Transverse colon (tissue), 4 donors: ENCODE data around the gene FAM107B. TPM values are rescaled to one million over a fixed set of nuclear protein-coding genes. Genes with fewer than 3 reads are reported as not detected.

Experiments used
- DNase-seq: peaks from one replicate; pipeline ENCODE4 v3.0.0-alpha.2; 2019
- H3K27ac ChIP-seq, 4 donors: fragments of 200-600 bp; sonication (generic); 2 replicates each; pipeline ENCODE4 v1.5.1; 2016 to 2018; ENCODE audit warnings: inconsistent platforms in 4 of 4
- H3K27me3 ChIP-seq: fragments of 200-600 bp; sonication (generic); 2 replicates; pipeline ENCODE4 v1.5.1; 2017; ENCODE audit warnings: inconsistent platforms
- H3K36me3 ChIP-seq, 4 donors: fragments of 200-600 bp; sonication (generic); 2 replicates each; pipeline ENCODE4 v1.5.1; 2017 to 2019; ENCODE audit warnings: inconsistent platforms in 4 of 4
- H3K4me1 ChIP-seq, 4 donors: fragments of 200-600 bp; sonication (generic); 2 replicates each; pipeline ENCODE4 v1.5.1; 2017 to 2020; ENCODE audit warnings: inconsistent platforms in 4 of 4
- H3K4me3 ChIP-seq, 4 donors: fragments of 200-600 bp; sonication (generic); 1 replicate in 1 of 4; 2 replicates in 3 of 4; pipeline versions ENCODE4 v1.5.1 to v1.6.1; 2017 to 2019; ENCODE audit warnings: inconsistent platforms in 4 of 4
- H3K9me3 ChIP-seq, 2 donors: fragments of 200-600 bp; sonication (generic); 2 replicates each; pipeline ENCODE4 v1.5.1; 2017 to 2019; ENCODE audit warnings: inconsistent platforms in 2 of 2
- CTCF ChIP-seq, 5 experiments: fragments of 200-600 bp in 3 of 5; fragments of 450-650 bp in 2 of 5; sonication (generic) in 3 of 5; IDR thresholded peaks; 1 replicate in 2 of 5; 2 replicates in 3 of 5; pipeline ENCODE4 v1.5.1; 2016 to 2017; ENCODE audit warnings: antibody characterized with exemption in 5 of 5, inconsistent platforms in 3 of 5, mild to moderate bottlenecking in 2 of 5, moderate library complexity in 1 of 5
- EP300 ChIP-seq: sonication (generic); formaldehyde crosslinking; IDR thresholded peaks from one replicate; pipeline ENCODE4 v1.6.1; 2017; ENCODE audit warnings: antibody characterized with exemption, low read depth
- POLR2A ChIP-seq: fragments of 450-650 bp; IDR thresholded peaks from one replicate; pipeline ENCODE4 v1.6.1; 2016; ENCODE audit warnings: antibody characterized with exemption, mild to moderate bottlenecking, moderate library complexity
- POLR2AphosphoS5 ChIP-seq, 3 donors: sonication (generic); formaldehyde crosslinking; IDR thresholded peaks; one replicate each; pipeline ENCODE4 v1.6.1; 2016; ENCODE audit warnings: antibody characterized with exemption in 3 of 3
- WGBS, 2 donors: methylation state at CpG; one replicate each; pipeline ENCODE4 v1.1.5; 2018; ENCODE audit warnings: low coverage in 1 of 2; 5-methylcytosine and 5-hydroxymethylcytosine counted together
- in situ Hi-C, 4 donors: fragments of 200-750 bp; cut with MboI; loops; one replicate each; pipeline versions ENCODE4 v1.15.0 to v1.15.1; 2017; ENCODE audit warnings: low sequenced_read_pairs in 3 of 4, low pct_ligation_motif_present in 1 of 4, low pct_unique_long_range_greater_than_20kb in 1 of 4
- intact Hi-C: fragments of 100-400 bp; cut with DNase I; formaldehyde crosslinking; loops from one replicate; pipeline ENCODE4 v1.15.1; 2023; ENCODE audit warnings: low total_unique reads
- total RNA-seq, 4 donors: library from RNA; depleted of rRNA; stranded (reverse); fragments of >200 nt; gene quantifications; one replicate each; pipeline ENCODE4 v1.1.0, GENCODE V29; 2016

FAM107B gene
- total RNA-seq, 4 donors from 2014 or later, result 23.9 to 71.0 (median 52.8) TPM

- Histone ChIP-seq H3K36me3 (no peaks in the 10 kb centered on the region), H3K27me3 (no peaks in the 10 kb centered on the region), H3K4me3 (no peak overlapping the region), H3K9me3 (no peaks in the 10 kb centered on the region), H3K4me1 (peaks cover 0 to 3% (median 1%) of the 10 kb centered on the region in 4 donors), H3K27ac (no peak overlapping the region)
- DNase-seq, result no peak
- WGBS, 2 donors, result 92% methylated on average over 5 of the region's 5 CpGs; no CpG with 5 or more reads in 1 of the 2 donors
- intact Hi-C loops (no loop called here), in situ Hi-C loops (no loop called here)
- no peak for TF ChIP-seq POLR2A
- no peak for TF ChIP-seq POLR2AphosphoS5 (IDR thresholded peaks at IDR 0.05)
- TF ChIP-seq EP300, result no peak
- TF ChIP-seq CTCF (IDR thresholded peaks at IDR 0.05), result no peak
Observed at GRCh38 chr10:14784459-14785055, 9.9 kb upstream of the FAM107B start.

- Histone ChIP-seq H3K36me3 (no peaks in the 10 kb centered on the region), H3K4me1 (peaks cover 0 to 16% (median 8%) of the 10 kb centered on the region in 4 donors), H3K27me3 (no peaks in the 10 kb centered on the region), H3K4me3 (no peak overlapping the region), H3K27ac (no peak overlapping the region), H3K9me3 (no peaks in the 10 kb centered on the region)
- TF ChIP-seq CTCF (IDR thresholded peaks at IDR 0.05) (no peak), POLR2AphosphoS5 (IDR thresholded peaks at IDR 0.05) (peak in 1 of 3 donors; percentile 9), POLR2A (no peak), EP300 (no peak)
- peak; percentile 24 for DNase-seq
- 61 to 82% methylated on average over 6 to 9 of the region's 9 CpGs for WGBS, 2 donors
- intact Hi-C loops, result no loop called here
- in situ Hi-C loops, result no loop called here
Observed at GRCh38 chr10:14782691-14783363, 8.1 kb upstream of the FAM107B start.

GRCh38 chr10:14781763-14782162 lies 7.1 kb upstream of the FAM107B start:
- Histone ChIP-seq H3K36me3 (no peaks in the 10 kb centered on the region), H3K9me3 (no peaks in the 10 kb centered on the region), H3K27me3 (no peaks in the 10 kb centered on the region), H3K27ac (no peak overlapping the region), H3K4me1 (peaks cover 0 to 16% (median 8%) of the 10 kb centered on the region in 4 donors), H3K4me3 (no peak overlapping the region)
- intact Hi-C loops (no loop called here), in situ Hi-C loops (no loop called here)
- TF ChIP-seq EP300, result no peak
- TF ChIP-seq CTCF (IDR thresholded peaks at IDR 0.05), result no peak
- no peak for TF ChIP-seq POLR2AphosphoS5 (IDR thresholded peaks at IDR 0.05)
- no peak for TF ChIP-seq POLR2A
- WGBS, 2 donors, result 79 to 100% methylated on average over 2 to 7 of the region's 7 CpGs
- no peak for DNase-seq

GRCh38 chr10:14779001-14779651 lies 4.4 kb upstream of the FAM107B start:
- intact Hi-C loops (no loop called here), in situ Hi-C loops (no loop called here)
- 21 to 45% methylated on average over 2 to 6 of the region's 6 CpGs for WGBS, 2 donors
- Histone ChIP-seq H3K4me1 (peaks cover 0 to 16% (median 8%) of the 10 kb centered on the region in 4 donors), H3K9me3 (no peaks in the 10 kb centered on the region), H3K27ac (peak overlapping the region; percentile 49 to 69 (median 60)), H3K4me3 (no peak overlapping the region), H3K36me3 (no peaks in the 10 kb centered on the region), H3K27me3 (no peaks in the 10 kb centered on the region)
- TF ChIP-seq POLR2A (no peak), EP300 (no peak)
- peak; percentile 29 for DNase-seq
